A673 (cell line): ENCODE results near the gene GPR3.

ENCODE experiments used
- CTCF ChIP-seq: fragments of 300-800, 200-600 bp; sonication (generic); conservative IDR thresholded peaks from 2 replicates; pipeline ENCODE4 v1.5.1; 2017; ENCODE audit warnings: low read depth, mild to moderate bottlenecking, antibody characterized with exemption, low read length, moderate library complexity, mixed read lengths
- EZH2 ChIP-seq: fragments of 200-600 bp; sonication (generic); IDR thresholded peaks from 2 replicates; pipeline ENCODE4 v1.6.1; 2017; ENCODE audit warnings: borderline replicate concordance, low read depth, mild to moderate bottlenecking, mixed read lengths, antibody characterized with exemption, low read length; ENCODE audit not compliant: poor library complexity, severe bottlenecking

DNA sequence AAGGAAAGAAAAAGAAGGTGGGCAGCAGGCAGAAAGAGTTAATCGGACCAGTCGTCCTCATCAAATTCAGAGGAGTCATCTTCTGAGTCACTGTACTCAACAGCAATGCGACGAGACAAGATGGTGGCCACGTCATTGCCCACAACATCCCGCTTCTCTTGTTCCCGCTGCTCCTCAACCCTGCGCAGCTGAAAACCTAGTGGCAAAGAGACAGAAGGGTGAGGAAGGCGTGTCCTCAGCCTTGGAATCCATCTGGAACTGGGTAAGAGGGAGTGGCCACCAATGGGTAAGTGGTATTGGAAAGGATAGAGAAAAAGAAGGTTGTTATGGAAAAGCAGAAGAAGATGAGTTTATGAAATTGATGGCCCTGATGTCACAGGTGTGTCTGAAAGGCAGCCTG, 15.7 kb downstream of the GPR3 start:
- TF ChIP-seq CTCF (no peak), EZH2 (no peak)
